HG02588 (cell line): ENCODE data around the gene SPATA22.
"Not testable (repeated sequence)": the region's sequence is repeated elsewhere in the genome, so short reads cannot be mapped to it uniquely, and the experiment has no call there.

Experiments
- ATAC-seq: cut with Tn5 transposase; IDR thresholded peaks from one replicate; pipeline ENCODE4 v1.9.1; 2021; ENCODE audit warnings: mild to moderate bottlenecking, moderate library complexity; ENCODE audit not compliant: unreplicated experiment

Gene SPATA22

GRCh38 chr17:3474212-3474611, 2.6 kb upstream of the SPATA22 start:
- no peak for ATAC-seq

- no peak for ATAC-seq
Measured at GRCh38 chr17:3472137-3472536, 518 bp upstream of the SPATA22 start.

- no peak for ATAC-seq
Measured at GRCh38 chr17:3469529-3469928, 2.1 kb downstream of the SPATA22 start.

GRCh38 chr17:3466355-3466754, 5.3 kb downstream of the SPATA22 start:
- not testable (repeated sequence) for ATAC-seq

GRCh38 chr17:3448059-3448665, 23.5 kb downstream of the SPATA22 start:
- no peak for ATAC-seq

- ATAC-seq: no peak
Measured at GRCh38 chr17:3447625-3448024, 24.0 kb downstream of the SPATA22 start.

GRCh38 chr17:3440451-3440850, 31.2 kb downstream of the SPATA22 start:
- no peak for ATAC-seq

- no peak for ATAC-seq
Measured at GRCh38 chr17:3438368-3438767, 33.3 kb downstream of the SPATA22 start.

GRCh38 chr17:3433741-3434140, 37.9 kb downstream of the SPATA22 start, which contains the start of gene OR1E2:
Gene OR1E2, minus strand, starts transcription at chr17:3433841. Its CDS starts 0 bp downstream, at chr17:3433841.
- no peak for ATAC-seq

GRCh38 chr17:3433215-3433614, 38.4 kb downstream of the SPATA22 start:
- ATAC-seq: not testable (repeated sequence)

- no peak for ATAC-seq
Measured at GRCh38 chr17:3418222-3418621, 53.4 kb downstream of the SPATA22 start.

GRCh38 chr17:3415610-3416009, 56.0 kb downstream of the SPATA22 start:
- no peak for ATAC-seq

- not testable (repeated sequence) for ATAC-seq
Measured at GRCh38 chr17:3412216-3412615, 59.4 kb downstream of the SPATA22 start.

GRCh38 chr17:3411070-3411469, 60.5 kb downstream of the SPATA22 start, which contains the start of gene OR3A3:
Gene OR3A3, plus strand, starts transcription at chr17:3411370.
- no peak for ATAC-seq

GRCh38 chr17:3403856-3404255, 67.8 kb downstream of the SPATA22 start:
- ATAC-seq: not testable (repeated sequence)

- no peak for ATAC-seq
Measured at GRCh38 chr17:3401786-3402185, 69.8 kb downstream of the SPATA22 start.

- ATAC-seq: no peak
Measured at GRCh38 chr17:3400055-3400454, 71.6 kb downstream of the SPATA22 start.

- no peak for ATAC-seq
Measured at GRCh38 chr17:3398310-3398709, 73.3 kb downstream of the SPATA22 start, which contains the start of gene OR1E1. Gene OR1E1, minus strand, starts transcription at chr17:3398410. Its CDS starts 0 bp downstream, at chr17:3398410.

- ATAC-seq: not testable (repeated sequence)
Measured at GRCh38 chr17:3397801-3398200, 73.8 kb downstream of the SPATA22 start.
